Prostate gland (tissue), 2 donors: Measurements from ENCODE around the gene SCUBE1. TPM values are rescaled to one million over a fixed set of nuclear protein-coding genes. Genes with fewer than 3 reads are reported as not detected.

Source experiments
- DNase-seq: peaks from one replicate; pipeline ENCODE4 v3.0.0-alpha.2; 2019; ENCODE audit warnings: low spot score
- H3K27ac ChIP-seq, 2 donors: fragments of 200-600 bp; sonication (generic); 2 replicates each; pipeline ENCODE4 v1.5.1; 2017 to 2019
- H3K27me3 ChIP-seq: fragments of 200-600 bp; sonication (generic); replicated peaks from 2 replicates; pipeline ENCODE4 v1.5.1; 2019; ENCODE audit not compliant: insufficient read depth
- H3K36me3 ChIP-seq, 2 donors: fragments of 200-600 bp; sonication (generic); 1 replicate in 1 of 2; 2 replicates in 1 of 2; pipeline versions ENCODE4 v1.5.1 to v1.8.1; 2017 to 2019
- H3K4me1 ChIP-seq: fragments of 200-600 bp; sonication (generic); replicated peaks from 2 replicates; pipeline ENCODE4 v1.5.1; 2019
- H3K4me3 ChIP-seq, 2 donors: fragments of 200-600 bp; sonication (generic); 2 replicates each; pipeline ENCODE4 v1.5.1; 2017 to 2019
- H3K9me3 ChIP-seq: fragments of 200-600 bp; sonication (generic); 2 replicates; pipeline ENCODE4 v1.5.1; 2017
- CTCF ChIP-seq, 4 experiments: fragments of 200-600 bp in 2 of 4; fragments of 450-650 bp in 2 of 4; sonication (generic) in 2 of 4; IDR thresholded peaks; 1 replicate in 3 of 4; 2 replicates in 1 of 4; pipeline ENCODE4 v1.5.1; 2016 to 2019; ENCODE audit warnings: antibody characterized with exemption in 4 of 4, mild to moderate bottlenecking in 2 of 4, moderate library complexity in 2 of 4
- POLR2A ChIP-seq: fragments of 450-650 bp; IDR thresholded peaks from one replicate; pipeline ENCODE4 v1.6.1; 2016; ENCODE audit warnings: antibody characterized with exemption, mild to moderate bottlenecking
- POLR2AphosphoS5 ChIP-seq: sonication (generic); formaldehyde crosslinking; IDR thresholded peaks from one replicate; pipeline ENCODE4 v1.6.1; 2017; ENCODE audit warnings: antibody characterized with exemption
- WGBS: methylation state at CpG from one replicate; pipeline ENCODE4 v1.1.5; 2018; 5-methylcytosine and 5-hydroxymethylcytosine counted together
- intact Hi-C: fragments of 100-400 bp; cut with DNase I; formaldehyde crosslinking; loops from one replicate; pipeline ENCODE4 v1.14.2; 2022
- total RNA-seq, 2 donors: library from RNA; depleted of rRNA; stranded (reverse); fragments of >200 nt; gene quantifications; one replicate each; pipeline ENCODE4 v1.1.0, GENCODE V29; 2016

The SCUBE1 gene
- total RNA-seq, 2 donors from 2014 or later: 0.68 to 23.5 TPM

DNA sequence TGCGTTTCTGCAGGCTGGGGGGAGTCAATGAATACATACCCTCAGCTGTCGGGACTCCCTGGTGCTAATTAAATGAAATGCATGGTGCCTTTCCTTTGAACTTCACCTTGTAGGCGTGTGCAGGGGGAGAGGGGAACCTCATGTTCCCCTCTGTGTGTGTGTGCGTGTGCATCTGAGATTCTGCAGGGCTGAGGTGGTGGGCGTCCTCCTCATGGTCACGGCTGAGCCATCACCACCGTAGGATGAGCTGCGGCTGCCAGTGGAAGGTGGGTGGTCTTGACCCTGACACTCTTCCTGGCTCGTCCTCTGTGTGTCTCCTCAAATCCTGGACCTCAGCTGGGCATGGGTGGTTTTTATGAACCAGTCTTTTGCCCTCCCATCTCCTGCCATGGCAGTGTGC lies 103.2 kb downstream of the SCUBE1 start:
- WGBS: 76% methylated on average over 9 of the region's 9 CpGs
- TF ChIP-seq CTCF (IDR thresholded peaks at IDR 0.05) (no peak), POLR2A (no peak), POLR2AphosphoS5 (no peak)
- Histone ChIP-seq H3K27me3 (no peaks in the 10 kb centered on the region), H3K4me3 (no peak overlapping the region), H3K36me3 (no peaks in the 10 kb centered on the region), H3K9me3 (no peaks in the 10 kb centered on the region), H3K4me1 (no peaks in the 10 kb centered on the region), H3K27ac (no peak overlapping the region)
- intact Hi-C loops: no loop called here
- no peak for DNase-seq

DNA sequence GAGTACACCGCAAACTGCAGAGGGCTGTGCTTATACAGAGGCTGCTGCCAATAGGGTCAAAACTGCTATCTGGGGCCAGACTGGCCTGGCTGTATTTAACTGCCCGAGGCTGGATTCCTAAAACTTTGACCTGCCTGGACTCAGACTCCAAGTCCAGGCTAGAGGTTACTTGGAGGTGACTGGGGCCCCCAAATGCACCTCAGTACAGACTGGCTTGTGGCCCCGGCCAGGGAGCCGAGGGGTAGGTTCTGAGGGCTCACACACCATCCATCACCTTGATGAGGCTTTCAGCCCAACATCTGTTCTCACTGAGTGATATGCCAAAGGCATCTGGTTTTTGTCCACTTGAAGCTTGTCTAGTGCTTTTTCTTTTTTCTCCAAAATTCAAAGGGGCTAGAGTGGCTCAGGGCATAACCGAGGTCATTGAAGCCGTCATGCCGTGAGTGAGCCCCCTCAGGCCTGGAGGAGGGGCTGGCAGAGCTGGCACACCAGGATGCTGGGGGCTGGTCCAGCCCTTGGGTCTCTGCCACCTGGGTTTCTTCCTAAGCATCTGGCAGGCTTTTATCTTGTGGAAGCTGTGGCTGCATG lies 103.9 kb downstream of the SCUBE1 start:
- no peaks in the 10 kb centered on the region for H3K4me1 ChIP-seq
- no peak for TF ChIP-seq POLR2A
- TF ChIP-seq CTCF (IDR thresholded peaks at IDR 0.05): no peak
- no peak for TF ChIP-seq POLR2AphosphoS5
- WGBS: 39% methylated on average over 7 of the region's 7 CpGs
- H3K27ac ChIP-seq: no peak overlapping the region
- no peak overlapping the region for H3K4me3 ChIP-seq
- intact Hi-C loops: no loop called here
- no peaks in the 10 kb centered on the region for H3K9me3 ChIP-seq
- H3K27me3 ChIP-seq: no peaks in the 10 kb centered on the region
- no peak for DNase-seq
- H3K36me3 ChIP-seq: no peaks in the 10 kb centered on the region

GRCh38 chr22:43238526-43239006 lies 104.6 kb downstream of the SCUBE1 start:
- intact Hi-C loops: no loop called here
- TF ChIP-seq POLR2A (no peak), POLR2AphosphoS5 (no peak), CTCF (IDR thresholded peaks at IDR 0.05) (no peak)
- no peak for DNase-seq
- Histone ChIP-seq H3K27ac (no peak overlapping the region), H3K4me3 (no peak overlapping the region), H3K4me1 (no peaks in the 10 kb centered on the region), H3K27me3 (no peaks in the 10 kb centered on the region), H3K36me3 (no peaks in the 10 kb centered on the region), H3K9me3 (no peaks in the 10 kb centered on the region)
- WGBS: 72% methylated on average over 19 of the region's 19 CpGs

DNA sequence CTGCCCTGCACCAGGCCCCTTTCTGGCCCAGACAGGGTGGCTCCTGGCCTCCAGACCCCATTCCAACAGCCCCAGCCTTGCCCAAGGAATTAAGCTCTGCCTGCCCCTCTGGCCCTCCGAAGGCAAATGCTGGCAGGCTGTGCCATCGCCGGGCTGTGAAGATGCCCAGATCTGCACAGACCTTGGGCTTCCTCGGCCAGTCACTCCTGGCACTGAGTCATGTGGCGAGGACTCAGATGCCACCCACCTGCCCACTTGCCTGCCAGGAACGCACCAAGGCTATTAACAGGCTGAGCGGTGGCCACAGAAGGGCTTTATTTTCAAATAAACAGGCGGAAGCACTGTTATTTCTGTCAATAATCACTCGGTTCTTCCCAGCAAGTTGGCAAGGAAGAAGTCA lies 105.9 kb downstream of the SCUBE1 start:
- Histone ChIP-seq H3K9me3 (no peaks in the 10 kb centered on the region), H3K4me3 (no peak overlapping the region), H3K4me1 (no peaks in the 10 kb centered on the region), H3K27ac (no peak overlapping the region), H3K36me3 (no peaks in the 10 kb centered on the region), H3K27me3 (no peaks in the 10 kb centered on the region)
- DNase-seq: no peak
- intact Hi-C loops: no loop called here
- 60% methylated on average over 9 of the region's 9 CpGs for WGBS
- TF ChIP-seq POLR2A (no peak), POLR2AphosphoS5 (no peak), CTCF (IDR thresholded peaks at IDR 0.05) (no peak)

GRCh38 chr22:43236411-43237166 lies 106.6 kb downstream of the SCUBE1 start:
- WGBS: 84% methylated on average over 13 of the region's 14 CpGs
- Histone ChIP-seq H3K36me3 (no peaks in the 10 kb centered on the region), H3K27me3 (no peaks in the 10 kb centered on the region), H3K9me3 (no peaks in the 10 kb centered on the region), H3K27ac (no peak overlapping the region), H3K4me3 (no peak overlapping the region), H3K4me1 (no peaks in the 10 kb centered on the region)
- intact Hi-C loops: no loop called here
- no peak for DNase-seq
- TF ChIP-seq POLR2A (no peak), CTCF (IDR thresholded peaks at IDR 0.05) (no peak), POLR2AphosphoS5 (no peak)
